Astrocyte (in vitro differentiated cells and primary cell): ENCODE measurements around the gene RGS9. TPM values are rescaled to one million over a fixed set of nuclear protein-coding genes. Genes with fewer than 3 reads are reported as not detected.
"Not testable (repeated sequence)": the region's sequence is repeated elsewhere in the genome, so short reads cannot be mapped to it uniquely, and the experiment has no call there.

ENCODE experiments used
- DNase-seq: peaks from one replicate; pipeline ENCODE4 v3.0.0-alpha.2; 2010; ENCODE audit warnings: low read depth
- FAIRE-seq: peaks from 2 replicates; lab custom pipeline; 2011; peaks lifted over from hg19 to GRCh38; lab: Jason Lieb, UNC
- H2AFZ ChIP-seq: 2 replicates; pipeline ENCODE4 v1.6.0; 2012; ENCODE audit warnings: low read depth, low read length, inconsistent platforms
- H3K27ac ChIP-seq: 2 replicates; pipeline ENCODE4 v1.5.1; 2011; ENCODE audit warnings: low read depth, low read length, inconsistent platforms
- H3K27me3 ChIP-seq: 2 replicates; pipeline ENCODE4 v1.6.0; 2011; ENCODE audit warnings: low read length, inconsistent platforms; ENCODE audit not compliant: insufficient read depth
- H3K36me3 ChIP-seq: 2 replicates; pipeline ENCODE4 v1.5.1; 2011; ENCODE audit warnings: low read length, inconsistent platforms; ENCODE audit not compliant: insufficient read depth
- H3K4me1 ChIP-seq: 2 replicates; pipeline ENCODE4 v1.5.1; 2011; ENCODE audit warnings: low read length, inconsistent platforms; ENCODE audit not compliant: insufficient read depth
- H3K4me2 ChIP-seq: 2 replicates; pipeline ENCODE4 v1.6.0; 2012; ENCODE audit warnings: low read length, inconsistent platforms
- H3K4me3 ChIP-seq: 2 replicates; pipeline ENCODE4 v1.5.1; 2011; ENCODE audit warnings: low read depth, mild to moderate bottlenecking, low read length, inconsistent platforms; ENCODE audit not compliant: insufficient read depth
- H3K79me2 ChIP-seq: 2 replicates; pipeline ENCODE4 v1.6.0; 2012; ENCODE audit warnings: mild to moderate bottlenecking, low read length, inconsistent platforms; ENCODE audit not compliant: insufficient read depth
- H3K9ac ChIP-seq: 2 replicates; pipeline ENCODE4 v1.6.0; 2012; ENCODE audit warnings: mild to moderate bottlenecking, low read length, inconsistent platforms
- H3K9me3 ChIP-seq: 2 replicates; pipeline ENCODE4 v1.5.1; 2012; ENCODE audit warnings: low read depth, mild to moderate bottlenecking, low read length, inconsistent platforms; ENCODE audit not compliant: insufficient read depth
- H4K20me1 ChIP-seq: 2 replicates; pipeline ENCODE4 v1.6.0; 2012; ENCODE audit warnings: low read length, inconsistent platforms; ENCODE audit not compliant: insufficient read depth
- H3K27ac Mint-ChIP-seq: one replicate; pipeline ENCODE4 v1.8.0; 2021; ENCODE audit warnings: mild to moderate bottlenecking, mixed read lengths; ENCODE audit not compliant: unreplicated experiment
- H3K27me3 Mint-ChIP-seq: one replicate; pipeline ENCODE4 v1.8.0; 2021; ENCODE audit warnings: low read depth, mixed read lengths; ENCODE audit not compliant: unreplicated experiment
- H3K36me3 Mint-ChIP-seq: one replicate; pipeline ENCODE4 v1.8.0; 2021; ENCODE audit warnings: low read depth, mixed read lengths; ENCODE audit not compliant: unreplicated experiment
- H3K4me1 Mint-ChIP-seq: one replicate; pipeline ENCODE4 v1.8.0; 2021; ENCODE audit warnings: low read depth, mixed read lengths; ENCODE audit not compliant: unreplicated experiment
- H3K4me3 Mint-ChIP-seq: one replicate; pipeline ENCODE4 v1.8.0; 2021; ENCODE audit warnings: mild to moderate bottlenecking, moderate library complexity, mixed read lengths; ENCODE audit not compliant: unreplicated experiment
- H3K9me3 Mint-ChIP-seq: one replicate; pipeline ENCODE4 v1.8.0; 2021; ENCODE audit warnings: mild to moderate bottlenecking, mixed read lengths; ENCODE audit not compliant: unreplicated experiment
- EZH2 ChIP-seq: IDR thresholded peaks from 2 replicates; pipeline ENCODE4 v1.6.1; 2012; ENCODE audit warnings: mild to moderate bottlenecking, low read length, inconsistent platforms; ENCODE audit not compliant: insufficient read depth
- total RNA-seq: library from RNA; stranded (reverse); gene quantifications from 2 replicates; pipeline ENCODE4 v1.2.1, GENCODE V29; 2021
- TF ChIP-seq, protein P1 (sequence below): IDR thresholded peaks from 2 replicates; pipeline ENCODE4 v1.5.1; 2011; ENCODE audit warnings: low read depth, mild to moderate bottlenecking, inconsistent platforms, low read length, moderate library complexity; ENCODE audit not compliant: insufficient read depth

RGS9 gene
- total RNA-seq, 1 donor from 2014 or later, result 9.4 TPM

DNA sequence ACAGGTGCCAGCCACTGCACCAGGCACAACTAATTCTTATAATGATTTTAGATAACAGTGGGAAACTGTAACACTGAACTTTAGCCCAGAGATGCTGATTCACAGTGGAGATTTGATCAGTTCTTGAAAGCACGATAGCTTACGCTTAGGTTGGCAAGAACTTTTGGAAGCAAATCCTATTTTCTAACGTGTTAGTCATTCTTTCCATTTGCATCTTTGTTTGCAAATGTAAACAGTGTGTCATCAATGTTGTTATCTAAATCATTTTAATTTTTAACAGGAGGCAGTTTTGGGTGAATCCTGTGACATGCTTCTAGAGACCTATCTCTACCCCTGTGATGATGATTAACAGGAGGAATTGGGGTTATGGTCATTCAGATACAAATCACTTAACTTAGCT, 44.9 kb upstream of the RGS9 start:
- H4K20me1 ChIP-seq, result no peaks in the 10 kb centered on the region
- H3K4me1 Mint-ChIP-seq, result no peaks in the 10 kb centered on the region
- TF ChIP-seq, protein P1, sequence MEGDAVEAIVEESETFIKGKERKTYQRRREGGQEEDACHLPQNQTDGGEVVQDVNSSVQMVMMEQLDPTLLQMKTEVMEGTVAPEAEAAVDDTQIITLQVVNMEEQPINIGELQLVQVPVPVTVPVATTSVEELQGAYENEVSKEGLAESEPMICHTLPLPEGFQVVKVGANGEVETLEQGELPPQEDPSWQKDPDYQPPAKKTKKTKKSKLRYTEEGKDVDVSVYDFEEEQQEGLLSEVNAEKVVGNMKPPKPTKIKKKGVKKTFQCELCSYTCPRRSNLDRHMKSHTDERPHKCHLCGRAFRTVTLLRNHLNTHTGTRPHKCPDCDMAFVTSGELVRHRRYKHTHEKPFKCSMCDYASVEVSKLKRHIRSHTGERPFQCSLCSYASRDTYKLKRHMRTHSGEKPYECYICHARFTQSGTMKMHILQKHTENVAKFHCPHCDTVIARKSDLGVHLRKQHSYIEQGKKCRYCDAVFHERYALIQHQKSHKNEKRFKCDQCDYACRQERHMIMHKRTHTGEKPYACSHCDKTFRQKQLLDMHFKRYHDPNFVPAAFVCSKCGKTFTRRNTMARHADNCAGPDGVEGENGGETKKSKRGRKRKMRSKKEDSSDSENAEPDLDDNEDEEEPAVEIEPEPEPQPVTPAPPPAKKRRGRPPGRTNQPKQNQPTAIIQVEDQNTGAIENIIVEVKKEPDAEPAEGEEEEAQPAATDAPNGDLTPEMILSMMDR, result no peak
- no peak for TF ChIP-seq EZH2
- H2AFZ ChIP-seq, result no peak overlapping the region
- H3K9me3 ChIP-seq, result no peaks in the 10 kb centered on the region
- no peak overlapping the region for H3K27ac ChIP-seq
- no peak overlapping the region for H3K9ac ChIP-seq
- H3K36me3 Mint-ChIP-seq, result peaks cover 4% of the 10 kb centered on the region
- H3K27me3 ChIP-seq, result peaks cover 34% of the 10 kb centered on the region
- H3K27ac Mint-ChIP-seq, result no peak overlapping the region
- no peak overlapping the region for H3K4me3 ChIP-seq
- H3K4me1 ChIP-seq, result no peaks in the 10 kb centered on the region
- H3K4me3 Mint-ChIP-seq, result no peak overlapping the region
- no peak overlapping the region for H3K4me2 ChIP-seq
- no peaks in the 10 kb centered on the region for H3K9me3 Mint-ChIP-seq
- DNase-seq (no peak), FAIRE-seq (no peak)
- H3K79me2 ChIP-seq, result no peaks in the 10 kb centered on the region
- H3K36me3 ChIP-seq, result no peaks in the 10 kb centered on the region
- H3K27me3 Mint-ChIP-seq, result peaks cover 19% of the 10 kb centered on the region

DNA sequence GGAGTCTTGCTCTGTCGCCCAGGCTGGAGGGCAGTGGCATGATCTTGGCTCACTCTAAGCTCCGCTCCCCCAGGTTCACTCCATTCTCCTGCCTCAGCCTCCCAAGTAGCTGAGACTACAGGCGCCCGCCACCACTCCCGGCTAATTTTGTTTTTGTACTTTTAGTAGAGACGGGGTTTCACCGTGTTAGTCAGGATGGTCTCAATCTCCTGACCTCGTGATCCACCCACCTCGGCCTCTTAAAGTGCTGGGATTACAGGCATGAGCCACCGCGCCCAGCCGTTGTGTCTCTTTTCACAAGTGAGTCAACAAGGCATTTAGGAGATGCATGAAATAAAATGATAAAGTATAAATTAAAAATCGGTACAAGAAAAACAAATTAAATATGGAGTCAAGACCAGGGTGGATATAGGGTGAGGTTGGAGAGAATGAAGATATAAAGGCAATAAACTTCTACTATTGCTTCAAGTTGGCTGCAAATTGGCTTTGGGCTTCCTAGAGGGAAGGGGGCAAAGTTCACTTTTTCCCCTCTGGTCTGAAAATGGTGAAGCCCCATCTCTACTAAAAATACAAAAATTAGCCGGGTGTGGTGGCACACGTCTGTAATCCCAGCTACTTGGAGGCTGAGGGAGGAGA, 44.3 kb upstream of the RGS9 start:
- H3K36me3 Mint-ChIP-seq, H3K36me3 ChIP-seq, H3K4me1 ChIP-seq, H3K4me1 Mint-ChIP-seq, H3K4me2 ChIP-seq, DNase-seq, H3K4me3 ChIP-seq, H2AFZ ChIP-seq, H3K9ac ChIP-seq, H3K27ac Mint-ChIP-seq, H3K27ac ChIP-seq, H3K9me3 ChIP-seq, FAIRE-seq, H4K20me1 ChIP-seq, H3K79me2 ChIP-seq, H3K9me3 Mint-ChIP-seq, H3K4me3 Mint-ChIP-seq: not testable (repeated sequence)
- peaks cover 16% of the 10 kb centered on the region for H3K27me3 Mint-ChIP-seq
- peaks cover 36% of the 10 kb centered on the region for H3K27me3 ChIP-seq

DNA sequence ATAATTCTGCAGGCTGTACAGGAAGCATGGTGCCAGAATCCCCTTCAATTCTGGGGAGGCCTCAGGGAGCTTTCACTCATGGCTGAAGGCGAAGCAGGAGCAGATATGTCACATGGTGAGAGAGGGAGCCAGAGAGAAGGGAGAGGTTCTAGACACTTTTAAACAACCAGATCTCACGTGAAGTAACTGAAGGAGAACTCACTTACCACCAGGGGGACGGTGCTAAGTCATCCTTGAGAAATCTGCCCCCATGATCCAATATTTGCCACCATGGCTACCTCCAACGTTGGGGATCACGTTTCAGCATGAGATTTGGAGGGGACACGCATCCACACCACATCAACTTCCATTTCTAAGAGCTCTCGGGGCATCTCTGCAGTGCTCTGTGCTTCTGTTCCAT, 43.2 kb upstream of the RGS9 start:
- DNase-seq (no peak), FAIRE-seq (no peak)
- Mint-ChIP-seq H3K4me1 (no peaks in the 10 kb centered on the region), H3K9me3 (no peaks in the 10 kb centered on the region), H3K4me3 (no peak overlapping the region), H3K27ac (no peak overlapping the region), H3K36me3 (peaks cover 4% of the 10 kb centered on the region), H3K27me3 (peaks cover 11% of the 10 kb centered on the region)
- H2AFZ ChIP-seq, result no peak overlapping the region
- H3K9me3 ChIP-seq, result no peaks in the 10 kb centered on the region
- H3K27me3 ChIP-seq, result peaks cover 31% of the 10 kb centered on the region
- H3K4me2 ChIP-seq, result no peak overlapping the region
- no peaks in the 10 kb centered on the region for H4K20me1 ChIP-seq
- H3K36me3 ChIP-seq, result no peaks in the 10 kb centered on the region
- H3K9ac ChIP-seq, result no peak overlapping the region
- H3K4me1 ChIP-seq, result peaks cover 2% of the 10 kb centered on the region
- TF ChIP-seq, protein P1, result no peak
- no peak for TF ChIP-seq EZH2
- no peak overlapping the region for H3K4me3 ChIP-seq
- no peaks in the 10 kb centered on the region for H3K79me2 ChIP-seq
- no peak overlapping the region for H3K27ac ChIP-seq
